Liver (tissue), 9 donors: ENCODE data around the gene BLOC1S3. TPM values are rescaled to one million over a fixed set of nuclear protein-coding genes. Genes with fewer than 3 reads are reported as not detected.

ENCODE experiments used
- DNase-seq: peaks from one replicate; pipeline ENCODE4 v3.0.0-alpha.2; 2017; ENCODE audit warnings: low spot score
- H3K27ac ChIP-seq, 2 donors: one replicate each; pipeline ENCODE4 v1.7.0; 2013; ENCODE audit warnings: inconsistent platforms in 2 of 2, low read length in 2 of 2, control low read depth in 1 of 2, low read depth in 1 of 2, mild to moderate bottlenecking in 1 of 2
- H3K27me3 ChIP-seq, 4 donors: one replicate each; pipeline versions ENCODE4 v1.6.1 to v1.7.0; 2013; ENCODE audit warnings: low read length in 3 of 4, inconsistent platforms in 1 of 4, mild to moderate bottlenecking in 1 of 4, moderate library complexity in 1 of 4; ENCODE audit not compliant: control insufficient read depth in 4 of 4, insufficient read depth in 4 of 4
- H3K36me3 ChIP-seq, 4 donors: one replicate each; pipeline versions ENCODE4 v1.6.1 to v1.7.0; 2013; ENCODE audit warnings: low read length in 3 of 4, mild to moderate bottlenecking in 3 of 4, low read depth in 1 of 4, moderate library complexity in 1 of 4; ENCODE audit not compliant: control insufficient read depth in 4 of 4, insufficient read depth in 3 of 4
- H3K4me1 ChIP-seq, 4 donors: one replicate each; pipeline versions ENCODE4 v1.6.1 to v1.7.0; 2013; ENCODE audit warnings: low read length in 3 of 4, mild to moderate bottlenecking in 3 of 4, moderate library complexity in 1 of 4; ENCODE audit not compliant: control insufficient read depth in 4 of 4, insufficient read depth in 4 of 4
- H3K4me3 ChIP-seq, 3 donors: one replicate each; pipeline versions ENCODE4 v1.6.1 to v1.7.0; 2013; ENCODE audit warnings: low read length in 3 of 3, control low read depth in 1 of 3, low read depth in 1 of 3, mild to moderate bottlenecking in 1 of 3
- H3K9ac ChIP-seq, 2 donors: one replicate each; pipeline ENCODE4 v1.7.0; 2013; ENCODE audit warnings: low read length in 2 of 2, mild to moderate bottlenecking in 2 of 2, moderate library complexity in 2 of 2, control low read depth in 1 of 2, low read depth in 1 of 2
- H3K9me3 ChIP-seq, 4 donors: one replicate each; pipeline versions ENCODE4 v1.6.1 to v1.7.0; 2013; ENCODE audit warnings: low read length in 3 of 4; ENCODE audit not compliant: control insufficient read depth in 4 of 4
- EGR1 ChIP-seq, 2 donors: IDR thresholded peaks; 2 replicates each; pipeline ENCODE4 v1.6.1; 2016 to 2018; ENCODE audit warnings: antibody characterized with exemption in 2 of 2, low read depth in 2 of 2
- FOXA1 ChIP-seq: IDR thresholded peaks from 2 replicates; pipeline ENCODE4 v1.6.1; 2016; ENCODE audit warnings: antibody characterized with exemption
- FOXA2 ChIP-seq: IDR thresholded peaks from 2 replicates; pipeline ENCODE4 v1.6.1; 2016; ENCODE audit warnings: antibody characterized with exemption
- GABPA ChIP-seq, 2 donors: IDR thresholded peaks in 1 of 2; conservative IDR thresholded peaks in 1 of 2; 2 replicates each; pipeline ENCODE4 v1.6.1; 2016; ENCODE audit warnings: antibody characterized with exemption in 2 of 2, mild to moderate bottlenecking in 1 of 2, moderate library complexity in 1 of 2
- HNF4A ChIP-seq, 2 donors: conservative IDR thresholded peaks; 2 replicates each; pipeline ENCODE4 v1.6.1; 2016; ENCODE audit warnings: antibody characterized with exemption in 2 of 2, mild to moderate bottlenecking in 2 of 2
- HNF4G ChIP-seq: IDR thresholded peaks from 2 replicates; pipeline ENCODE4 v1.6.1; 2016; ENCODE audit warnings: antibody characterized with exemption
- JUND ChIP-seq, 2 donors: IDR thresholded peaks; 2 replicates each; pipeline ENCODE4 v1.6.1; 2016; ENCODE audit warnings: antibody characterized with exemption in 2 of 2
- NR2F2 ChIP-seq: IDR thresholded peaks from 2 replicates; pipeline ENCODE4 v1.6.1; 2016; ENCODE audit warnings: antibody characterized with exemption
- RAD21 ChIP-seq, 2 donors: IDR thresholded peaks; 2 replicates each; pipeline ENCODE4 v1.6.1; 2016; ENCODE audit warnings: antibody characterized with exemption in 2 of 2, mild to moderate bottlenecking in 2 of 2
- REST ChIP-seq: IDR thresholded peaks from 2 replicates; pipeline ENCODE4 v1.6.1; 2016; ENCODE audit warnings: antibody characterized with exemption, mild to moderate bottlenecking
- RXRA ChIP-seq, 2 donors: IDR thresholded peaks; 2 replicates each; pipeline ENCODE4 v1.6.1; 2017 to 2018; ENCODE audit warnings: antibody characterized with exemption in 2 of 2, mild to moderate bottlenecking in 1 of 2
- YY1 ChIP-seq: IDR thresholded peaks from 2 replicates; pipeline ENCODE4 v1.6.1; 2016; ENCODE audit warnings: antibody characterized with exemption, mild to moderate bottlenecking
- WGBS: extraction: QIAGEN DNeasy Blood & Tissue Kit; methylation state at CpG from one replicate; pipeline ENCODE4 v1.1.7; 2013; 5-methylcytosine and 5-hydroxymethylcytosine counted together
- polyA plus RNA-seq, 2 donors: library from polyadenylated mRNA; stranded (reverse) in 1 of 2; unstranded in 1 of 2; fragments of 200-250 nt in 1 of 2; fragments of >200 nt in 1 of 2; fragmentation: Nextera tagmentation in 1 of 2; extraction: Ambion mirVana in 1 of 2; gene quantifications; one replicate each; pipeline versions ENCODE4 v1.2.1 to v1.2.3, GENCODE V29; 2013 to 2015
- total RNA-seq, 2 donors: library from RNA; depleted of rRNA; stranded (reverse); fragments of >200 nt; gene quantifications; one replicate each; pipeline ENCODE4 v1.2.3, GENCODE V29; 2014
- TF ChIP-seq, protein P1 (sequence below): fragments of 150-350 bp; IDR thresholded peaks from 2 replicates; pipeline ENCODE4 v1.5.1; 2017; ENCODE audit warnings: improper control_type of control experiment, low read depth, low read length; ENCODE audit not compliant: missing input control
- TF ChIP-seq, protein P2 (sequence below): IDR thresholded peaks from 2 replicates; pipeline ENCODE4 v1.6.1; 2016; ENCODE audit warnings: antibody characterized with exemption
- TF ChIP-seq, protein P3 (sequence below): IDR thresholded peaks from 2 replicates; pipeline ENCODE4 v1.6.1; 2016; ENCODE audit warnings: antibody characterized with exemption
- donor health status: healthy.
- donor health status: healthy.
- donor health status: healthy.
- donor health status: healthy.
- donor health status: healthy.

BLOC1S3 gene
- total and polyA plus RNA-seq, 4 donors, result 2.7 to 4.6 (median 4.2) TPM

DNA sequence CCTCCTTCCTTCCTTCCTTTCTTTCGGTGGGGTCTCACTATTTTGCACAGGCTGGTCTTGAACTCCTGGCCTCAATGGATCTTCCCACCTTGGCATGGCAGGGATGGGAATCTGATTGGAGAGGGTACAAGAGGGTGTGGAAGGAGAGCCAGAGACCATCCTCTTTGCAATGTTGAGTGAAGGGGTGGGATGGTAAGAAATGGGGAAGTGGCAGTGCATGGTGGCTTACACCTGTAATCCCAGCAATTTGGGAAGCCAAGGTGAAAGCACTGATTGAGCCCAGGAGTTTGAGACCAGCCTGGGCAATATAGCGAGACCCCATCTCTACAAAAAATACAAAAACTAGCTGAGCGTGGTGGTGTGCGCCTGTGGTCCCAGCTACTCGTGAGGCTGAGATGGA is 5.5 kb downstream of the BLOC1S3 start (continued):
- TF ChIP-seq, protein P1, sequence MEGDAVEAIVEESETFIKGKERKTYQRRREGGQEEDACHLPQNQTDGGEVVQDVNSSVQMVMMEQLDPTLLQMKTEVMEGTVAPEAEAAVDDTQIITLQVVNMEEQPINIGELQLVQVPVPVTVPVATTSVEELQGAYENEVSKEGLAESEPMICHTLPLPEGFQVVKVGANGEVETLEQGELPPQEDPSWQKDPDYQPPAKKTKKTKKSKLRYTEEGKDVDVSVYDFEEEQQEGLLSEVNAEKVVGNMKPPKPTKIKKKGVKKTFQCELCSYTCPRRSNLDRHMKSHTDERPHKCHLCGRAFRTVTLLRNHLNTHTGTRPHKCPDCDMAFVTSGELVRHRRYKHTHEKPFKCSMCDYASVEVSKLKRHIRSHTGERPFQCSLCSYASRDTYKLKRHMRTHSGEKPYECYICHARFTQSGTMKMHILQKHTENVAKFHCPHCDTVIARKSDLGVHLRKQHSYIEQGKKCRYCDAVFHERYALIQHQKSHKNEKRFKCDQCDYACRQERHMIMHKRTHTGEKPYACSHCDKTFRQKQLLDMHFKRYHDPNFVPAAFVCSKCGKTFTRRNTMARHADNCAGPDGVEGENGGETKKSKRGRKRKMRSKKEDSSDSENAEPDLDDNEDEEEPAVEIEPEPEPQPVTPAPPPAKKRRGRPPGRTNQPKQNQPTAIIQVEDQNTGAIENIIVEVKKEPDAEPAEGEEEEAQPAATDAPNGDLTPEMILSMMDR, result no peak

DNA sequence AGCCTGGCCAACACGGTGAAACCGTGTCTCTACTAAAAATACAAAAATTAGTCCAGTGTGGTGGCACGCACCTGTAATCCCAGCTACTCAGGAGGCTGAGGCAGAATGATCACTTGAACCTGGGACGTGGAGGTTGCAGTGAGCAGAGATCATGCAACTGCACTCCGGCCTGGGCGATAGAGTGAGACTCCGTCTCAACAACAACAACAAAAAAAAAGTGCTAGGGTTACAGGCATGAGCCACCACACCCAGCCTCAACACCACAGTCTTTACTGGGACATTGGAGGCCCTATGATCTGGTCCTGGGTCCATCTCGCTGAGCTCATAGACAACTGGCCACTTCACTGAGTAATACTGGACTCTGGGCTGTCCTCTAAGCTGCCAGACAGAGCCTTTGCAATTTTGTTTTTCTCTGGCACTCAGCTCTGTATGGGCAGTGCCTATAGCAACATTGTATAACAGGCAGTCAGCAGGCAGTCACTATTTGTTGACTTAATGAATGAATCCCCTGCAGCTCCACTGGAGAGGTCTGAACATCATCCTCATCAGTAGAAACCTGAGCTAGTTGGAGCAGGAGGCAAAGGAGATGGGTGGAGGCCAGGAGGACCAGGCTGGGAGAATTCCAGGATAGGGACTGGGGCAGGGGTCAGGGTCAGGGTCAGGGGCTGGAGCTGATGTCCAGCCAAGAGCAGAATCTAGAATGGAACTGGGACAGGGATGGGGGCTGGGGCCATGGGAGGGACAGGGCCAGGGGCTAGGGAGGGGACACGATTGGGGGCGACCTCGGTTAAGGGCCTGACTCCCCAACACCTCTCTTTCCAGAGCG is 8.1 kb downstream of the BLOC1S3 start:
- Histone ChIP-seq H3K36me3 (peaks cover 0 to 1% (median 0%) of the 10 kb centered on the region in 4 donors), H3K27ac (no peak overlapping the region), H3K9me3 (no peaks in the 10 kb centered on the region), H3K27me3 (no peaks in the 10 kb centered on the region), H3K4me3 (no peak overlapping the region), H3K4me1 (peaks cover 0 to 7% (median 3%) of the 10 kb centered on the region in 4 donors), H3K9ac (no peak overlapping the region)
- 78% methylated on average over 12 of the region's 12 CpGs for WGBS
- TF ChIP-seq FOXA2, result no peak
- TF ChIP-seq HNF4A (conservative IDR thresholded peaks at IDR 0.05), result peak; percentile 7 to 42
- DNase-seq, result no peak

GRCh38 chr19:45187421-45188100 is 9.0 kb downstream of the BLOC1S3 start:
- Histone ChIP-seq H3K27ac (no peak overlapping the region), H3K4me1 (peaks cover 0 to 7% (median 3%) of the 10 kb centered on the region in 4 donors), H3K36me3 (peaks cover 0 to 4% (median 0%) of the 10 kb centered on the region in 4 donors), H3K4me3 (no peak overlapping the region), H3K27me3 (no peaks in the 10 kb centered on the region), H3K9ac (no peak overlapping the region), H3K9me3 (no peaks in the 10 kb centered on the region)
- TF ChIP-seq GABPA (IDR thresholded peaks at IDR 0.05 in 1 of 2, conservative IDR thresholded peaks at IDR 0.05 in 1 of 2), result no peak
- TF ChIP-seq, protein P1, result peak; percentile 40
- TF ChIP-seq RAD21 (IDR thresholded peaks at IDR 0.05), result peak; percentile 51 to 69
- 57% methylated on average over 12 of the region's 12 CpGs for WGBS
- DNase-seq, result no peak

DNA sequence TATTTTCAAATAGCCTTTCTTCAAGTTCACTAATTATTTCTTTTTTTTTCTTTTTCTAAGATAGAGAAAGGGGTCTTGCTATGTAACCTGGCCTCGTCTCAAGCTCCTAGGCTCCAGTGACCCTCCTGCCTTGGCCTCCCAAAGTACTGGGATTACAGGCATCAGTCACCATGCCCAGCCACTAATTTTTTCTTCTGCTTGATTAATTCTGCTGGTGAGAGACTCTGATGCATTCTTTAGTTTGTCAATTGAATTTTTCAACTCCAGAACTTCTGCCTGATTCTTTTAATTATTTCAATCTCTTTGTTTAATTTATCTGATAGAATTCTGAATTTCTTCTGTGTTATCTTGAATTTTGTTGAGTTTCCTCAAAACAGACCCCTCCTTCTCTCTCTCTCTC is 11.4 kb downstream of the BLOC1S3 start:
- no peak for DNase-seq
- no peaks in the 10 kb centered on the region for H3K27me3 ChIP-seq
- no peak overlapping the region for H3K9ac ChIP-seq
- no peak overlapping the region for H3K27ac ChIP-seq
- peaks cover 0 to 3% (median 0%) of the 10 kb centered on the region in 4 donors for H3K36me3 ChIP-seq
- peaks cover 0 to 7% (median 3%) of the 10 kb centered on the region in 4 donors for H3K4me1 ChIP-seq
- no peak for TF ChIP-seq NR2F2
- TF ChIP-seq RXRA (IDR thresholded peaks at IDR 0.05), result no peak
- no peak for TF ChIP-seq RAD21 (IDR thresholded peaks at IDR 0.05)
- TF ChIP-seq JUND (IDR thresholded peaks at IDR 0.05), result no peak
- TF ChIP-seq REST, result no peak
- TF ChIP-seq HNF4A (conservative IDR thresholded peaks at IDR 0.05), result no peak
- no peak for TF ChIP-seq HNF4G
- TF ChIP-seq, protein P2, sequence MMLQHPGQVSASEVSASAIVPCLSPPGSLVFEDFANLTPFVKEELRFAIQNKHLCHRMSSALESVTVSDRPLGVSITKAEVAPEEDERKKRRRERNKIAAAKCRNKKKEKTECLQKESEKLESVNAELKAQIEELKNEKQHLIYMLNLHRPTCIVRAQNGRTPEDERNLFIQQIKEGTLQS, result no peak
- TF ChIP-seq FOXA1, result no peak
- no peak for TF ChIP-seq EGR1 (IDR thresholded peaks at IDR 0.05; ENCODE audit: low read depth in 2 of 2)
- TF ChIP-seq YY1, result no peak
- TF ChIP-seq, protein P3, sequence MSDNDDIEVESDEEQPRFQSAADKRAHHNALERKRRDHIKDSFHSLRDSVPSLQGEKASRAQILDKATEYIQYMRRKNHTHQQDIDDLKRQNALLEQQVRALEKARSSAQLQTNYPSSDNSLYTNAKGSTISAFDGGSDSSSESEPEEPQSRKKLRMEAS, result no peak
- H3K9me3 ChIP-seq, result no peaks in the 10 kb centered on the region
- H3K4me3 ChIP-seq, result no peak overlapping the region
- 96% methylated on average over 1 of the region's 1 CpG for WGBS
